Measurements from ENCODE around the gene ADSL. TPM values are rescaled to one million over a fixed set of nuclear protein-coding genes. Genes with fewer than 3 reads are reported as not detected.

Gene ADSL
- total RNA-seq, result 93.0 and 161 TPM in 2 replicates

DNA sequence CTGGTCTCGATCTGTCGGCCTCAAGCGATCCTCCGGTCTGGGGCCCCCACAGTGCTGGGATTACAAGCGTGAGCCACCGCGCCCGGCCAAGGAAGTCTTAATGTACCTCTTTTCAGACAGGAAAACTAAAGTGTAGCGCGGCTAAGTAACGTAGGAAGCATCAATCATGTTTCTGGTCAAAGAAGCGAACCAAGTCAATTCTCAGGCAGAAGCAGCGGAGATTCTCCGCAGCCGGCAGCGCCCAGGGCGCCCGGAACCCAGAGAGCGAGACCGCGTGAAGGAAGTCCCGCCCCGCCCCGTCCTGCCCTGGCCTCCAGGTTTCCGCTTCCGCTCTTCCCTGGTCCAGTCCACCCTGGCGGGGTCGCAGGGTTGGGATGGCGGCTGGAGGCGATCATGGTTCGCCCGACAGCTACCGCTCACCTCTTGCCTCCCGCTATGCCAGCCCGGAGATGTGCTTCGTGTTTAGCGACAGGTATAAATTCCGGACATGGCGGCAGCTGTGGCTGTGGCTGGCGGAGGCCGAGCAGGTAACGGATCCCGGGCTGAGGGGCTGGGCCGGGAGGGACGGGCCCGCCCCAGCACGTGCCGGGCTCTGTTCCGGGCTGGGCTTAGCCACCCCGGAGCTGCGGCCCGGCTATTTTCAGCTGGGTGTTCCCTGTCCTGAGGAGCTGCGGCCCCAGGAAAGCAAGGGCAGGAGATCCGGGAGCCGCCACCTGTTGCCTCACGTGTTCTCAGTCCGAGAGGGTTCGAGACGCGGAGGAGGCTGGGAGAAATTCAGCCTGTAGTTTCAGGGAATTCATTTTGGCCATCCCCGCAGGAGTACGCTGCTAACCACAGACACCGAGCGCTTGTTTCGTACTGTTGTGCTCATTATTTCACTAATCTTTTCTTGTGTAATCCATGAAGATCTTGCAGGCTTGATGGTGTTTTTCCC lies at the start of gene ADSL:
ADSL (plus strand) TSS at position 316 of the 934 bp plus-strand sequence; CDS start at position 375, 59 bp downstream.

Other genes with a start within 250 kb of the ADSL start
- gene TNRC6B, start 168.6 kb upstream of the ADSL start, total RNA-seq, result 13.8 and 18.6 TPM in 2 replicates
- gene SGSM3, start 24.1 kb downstream of the ADSL start, total RNA-seq, result 45.7 and 57.9 TPM in 2 replicates